HFFc6 (cell line): Measurements from ENCODE around the gene CSRP3. TPM values are rescaled to one million over a fixed set of nuclear protein-coding genes. Genes with fewer than 3 reads are reported as not detected.

Experiments
- DNase-seq: peaks from one replicate; pipeline ENCODE4 v3.0.0-alpha.2; 2018
- H3K27ac Mint-ChIP-seq: 2 replicates; pipeline ENCODE4 v1.8.0; 2020; ENCODE audit warnings: mild to moderate bottlenecking, mixed read lengths
- H3K27me3 Mint-ChIP-seq: 2 replicates; pipeline ENCODE4 v1.8.0; 2021; ENCODE audit warnings: mild to moderate bottlenecking, moderate library complexity, mixed read lengths; ENCODE audit not compliant: insufficient read depth
- H3K36me3 Mint-ChIP-seq: 2 replicates; pipeline ENCODE4 v1.8.0; 2021; ENCODE audit warnings: low read depth, mixed read lengths
- H3K4me1 Mint-ChIP-seq: 2 replicates; pipeline ENCODE4 v1.8.0; 2020; ENCODE audit warnings: low read depth, mixed read lengths
- H3K4me3 Mint-ChIP-seq: 2 replicates; pipeline ENCODE4 v1.8.0; 2020; ENCODE audit warnings: mild to moderate bottlenecking, moderate library complexity, mixed read lengths
- H3K9me3 Mint-ChIP-seq: 2 replicates; pipeline ENCODE4 v1.8.0; 2020; ENCODE audit warnings: mild to moderate bottlenecking, mixed read lengths
- total RNA-seq, 6 experiments: library from RNA; stranded (reverse); fragmentation: NEBNext Ultra II Directional; extraction: Animal tissue kit (Norgen Biotek cat#: 25700); gene quantifications; 2 replicates in 1 of 6; 3 replicates in 5 of 6; pipeline ENCODE4 v1.2.3, GENCODE V29; 2021
- TF ChIP-seq, protein P1 (sequence below): fragments of 200-600 bp; sonication (generic); IDR thresholded peaks from 2 replicates; pipeline ENCODE4 v1.5.0; 2021; ENCODE audit warnings: antibody characterized with exemption, mild to moderate bottlenecking

Gene CSRP3
- total RNA-seq, 6 experiments from 2014 or later = not detected

DNA sequence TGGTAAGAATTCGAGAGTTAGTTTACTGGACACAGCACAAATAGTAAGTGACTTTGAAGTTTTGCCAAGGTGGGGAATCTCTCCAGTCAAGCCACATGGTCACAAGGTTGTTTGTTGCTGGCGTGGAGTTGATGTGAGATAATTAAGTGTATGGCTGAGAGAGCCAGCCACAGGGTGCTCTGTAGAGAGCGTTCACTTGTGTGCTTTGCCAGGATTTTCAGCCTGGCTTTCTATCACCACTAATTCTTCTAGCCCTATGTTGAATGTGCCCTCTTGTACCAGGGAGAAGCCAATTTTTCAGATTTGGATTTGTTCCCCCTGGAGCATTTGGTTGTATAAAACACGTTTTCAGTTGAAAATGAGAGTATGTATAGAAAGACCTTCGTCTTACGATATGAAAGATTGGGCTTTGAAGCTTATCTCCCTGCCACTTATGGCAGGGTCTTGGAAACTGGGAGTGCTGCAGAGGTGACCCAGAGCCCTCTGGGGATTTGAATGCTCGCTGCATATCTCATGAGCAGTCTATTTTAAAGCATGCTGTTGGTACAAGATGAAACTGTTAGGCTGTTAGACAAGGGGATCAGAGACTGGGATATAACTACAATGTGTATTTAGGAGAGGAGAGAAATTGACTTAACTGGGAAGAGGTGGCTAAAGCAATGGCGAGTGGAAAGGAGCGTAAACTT is 28.6 kb downstream of the CSRP3 start:
- H3K27ac Mint-ChIP-seq = no peak overlapping the region
- DNase-seq = no peak
- no peaks in the 10 kb centered on the region for H3K27me3 Mint-ChIP-seq
- H3K4me1 Mint-ChIP-seq = no peaks in the 10 kb centered on the region
- H3K9me3 Mint-ChIP-seq = no peaks in the 10 kb centered on the region
- peaks cover 24% of the 10 kb centered on the region; the same call in 1 of the 2 replicates for H3K36me3 Mint-ChIP-seq
- no peak overlapping the region for H3K4me3 Mint-ChIP-seq
- TF ChIP-seq, protein P1, sequence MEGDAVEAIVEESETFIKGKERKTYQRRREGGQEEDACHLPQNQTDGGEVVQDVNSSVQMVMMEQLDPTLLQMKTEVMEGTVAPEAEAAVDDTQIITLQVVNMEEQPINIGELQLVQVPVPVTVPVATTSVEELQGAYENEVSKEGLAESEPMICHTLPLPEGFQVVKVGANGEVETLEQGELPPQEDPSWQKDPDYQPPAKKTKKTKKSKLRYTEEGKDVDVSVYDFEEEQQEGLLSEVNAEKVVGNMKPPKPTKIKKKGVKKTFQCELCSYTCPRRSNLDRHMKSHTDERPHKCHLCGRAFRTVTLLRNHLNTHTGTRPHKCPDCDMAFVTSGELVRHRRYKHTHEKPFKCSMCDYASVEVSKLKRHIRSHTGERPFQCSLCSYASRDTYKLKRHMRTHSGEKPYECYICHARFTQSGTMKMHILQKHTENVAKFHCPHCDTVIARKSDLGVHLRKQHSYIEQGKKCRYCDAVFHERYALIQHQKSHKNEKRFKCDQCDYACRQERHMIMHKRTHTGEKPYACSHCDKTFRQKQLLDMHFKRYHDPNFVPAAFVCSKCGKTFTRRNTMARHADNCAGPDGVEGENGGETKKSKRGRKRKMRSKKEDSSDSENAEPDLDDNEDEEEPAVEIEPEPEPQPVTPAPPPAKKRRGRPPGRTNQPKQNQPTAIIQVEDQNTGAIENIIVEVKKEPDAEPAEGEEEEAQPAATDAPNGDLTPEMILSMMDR = no peak

GRCh38 chr11:19168090-19168489 is 33.7 kb downstream of the CSRP3 start:
- Mint-ChIP-seq H3K27ac (no peak overlapping the region), H3K36me3 (peaks cover 20% of the 10 kb centered on the region; the same call in 1 of the 2 replicates), H3K9me3 (no peaks in the 10 kb centered on the region), H3K4me1 (no peaks in the 10 kb centered on the region), H3K4me3 (no peak overlapping the region), H3K27me3 (no peaks in the 10 kb centered on the region)
- no peak for DNase-seq
- TF ChIP-seq, protein P1 = no peak

GRCh38 chr11:19164881-19165280 is 36.9 kb downstream of the CSRP3 start:
- peaks cover 10% of the 10 kb centered on the region; the same call in 1 of the 2 replicates for H3K36me3 Mint-ChIP-seq
- no peaks in the 10 kb centered on the region for H3K9me3 Mint-ChIP-seq
- H3K27me3 Mint-ChIP-seq = no peaks in the 10 kb centered on the region
- no peak for DNase-seq
- no peak overlapping the region for H3K4me3 Mint-ChIP-seq
- TF ChIP-seq, protein P1 = no peak
- H3K27ac Mint-ChIP-seq = no peak overlapping the region
- H3K4me1 Mint-ChIP-seq = no peaks in the 10 kb centered on the region

DNA sequence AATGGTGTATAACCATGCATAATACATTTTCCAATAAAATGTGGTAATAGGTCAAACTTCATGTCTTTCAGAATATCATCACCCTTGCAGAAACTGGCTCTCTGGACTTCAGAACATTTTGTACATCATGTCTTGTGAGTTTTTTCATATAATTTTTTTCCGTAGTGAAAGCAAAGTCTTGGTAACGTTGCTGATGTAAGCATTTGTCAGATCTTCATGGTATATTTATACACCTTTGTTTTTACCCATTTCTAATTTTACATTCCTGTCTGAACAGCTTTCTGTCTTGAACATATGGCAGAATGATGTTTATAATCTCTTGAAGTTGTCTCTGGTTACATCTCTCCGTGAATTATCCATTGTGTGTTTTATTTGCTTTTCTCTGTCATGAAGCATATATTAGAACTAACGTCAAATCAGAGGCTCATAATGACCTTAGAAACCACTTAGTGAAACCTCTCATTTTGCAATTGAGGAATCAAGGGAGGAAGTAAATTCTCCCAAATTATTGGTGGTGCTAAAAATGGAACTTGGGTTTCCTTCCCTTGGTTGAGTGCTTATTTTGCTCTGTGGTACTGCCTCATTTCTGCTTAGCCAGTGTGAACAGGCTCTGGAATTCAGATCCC is 37.4 kb downstream of the CSRP3 start:
- H3K27me3 Mint-ChIP-seq = no peaks in the 10 kb centered on the region
- no peak overlapping the region for H3K4me3 Mint-ChIP-seq
- peaks cover 10% of the 10 kb centered on the region; the same call in 1 of the 2 replicates for H3K36me3 Mint-ChIP-seq
- TF ChIP-seq, protein P1 = no peak
- H3K27ac Mint-ChIP-seq = no peak overlapping the region
- H3K4me1 Mint-ChIP-seq = no peaks in the 10 kb centered on the region
- no peak for DNase-seq
- no peaks in the 10 kb centered on the region for H3K9me3 Mint-ChIP-seq

GRCh38 chr11:19163617-19164016 is 38.2 kb downstream of the CSRP3 start:
- Mint-ChIP-seq H3K9me3 (no peaks in the 10 kb centered on the region), H3K27ac (no peak overlapping the region)
- TF ChIP-seq, protein P1 = no peak

More at GRCh38 chr11:19163617-19164016, 38.2 kb downstream of the CSRP3 start:
- H3K27me3 Mint-ChIP-seq = no peaks in the 10 kb centered on the region
- no peak for DNase-seq
- peaks cover 10% of the 10 kb centered on the region; the same call in 1 of the 2 replicates for H3K36me3 Mint-ChIP-seq
- H3K4me3 Mint-ChIP-seq = no peak overlapping the region
- H3K4me1 Mint-ChIP-seq = no peaks in the 10 kb centered on the region
